CD4-positive, alpha-beta memory T cell (primary cell): Measurements from ENCODE around the gene IL1RAPL2. TPM values are rescaled to one million over a fixed set of nuclear protein-coding genes. Genes with fewer than 3 reads are reported as not detected.

Experiments
- CTCF ChIA-PET: fragments of 350-600 bp; sonication (Branson Sonifier 250); formaldehyde crosslinking; loops from one replicate; lab custom pipeline; 2021; ENCODE audit warnings: inconsistent platforms; ENCODE audit not compliant: partially characterized antibody; lab: Charles Lee
- POLR2A ChIA-PET: fragments of 350-600 bp; sonication (Branson Sonifier 250); formaldehyde crosslinking; loops from one replicate; lab custom pipeline; 2021; ENCODE audit not compliant: partially characterized antibody; lab: Charles Lee
- DNase-seq, 5 donors: peaks; one replicate each; pipeline versions ENCODE4 v3.0.0 to v3.0.0-alpha.2; 2020 to 2022; ENCODE audit warnings: mixed read lengths in 1 of 5
- H3K27ac ChIP-seq: one replicate; pipeline ENCODE4 v1.7.0; 2013; ENCODE audit warnings: low read depth, low read length
- H3K27me3 ChIP-seq: 2 replicates; pipeline ENCODE4 v1.7.0; 2013; ENCODE audit warnings: mild to moderate bottlenecking, low read length, moderate library complexity; ENCODE audit not compliant: insufficient read depth
- H3K36me3 ChIP-seq: 2 replicates; pipeline ENCODE4 v1.7.0; 2013; ENCODE audit warnings: mild to moderate bottlenecking, low read length, moderate library complexity; ENCODE audit not compliant: insufficient read depth
- H3K4me1 ChIP-seq: 2 replicates; pipeline ENCODE4 v1.7.0; 2013; ENCODE audit warnings: mild to moderate bottlenecking, low read length, moderate library complexity; ENCODE audit not compliant: insufficient read depth
- H3K4me3 ChIP-seq, 2 donors: one replicate each; pipeline ENCODE4 v1.7.0; 2013; ENCODE audit warnings: low read length in 2 of 2, mild to moderate bottlenecking in 1 of 2
- H3K9me3 ChIP-seq, 2 donors: one replicate each; pipeline ENCODE4 v1.7.0; 2013; ENCODE audit warnings: low read length in 2 of 2, control low read depth in 1 of 2; ENCODE audit not compliant: control insufficient read depth in 1 of 2
- H3K27ac Mint-ChIP-seq, 7 donors: one replicate each; pipeline ENCODE4 v1.8.0; 2020 to 2021; ENCODE audit warnings: mixed read lengths in 7 of 7, mild to moderate bottlenecking in 6 of 7, inconsistent platforms in 3 of 7, moderate library complexity in 3 of 7
- H3K27me3 Mint-ChIP-seq, 2 donors: one replicate each; pipeline ENCODE4 v1.8.0; 2020 to 2021; ENCODE audit warnings: mixed read lengths in 2 of 2
- H3K36me3 Mint-ChIP-seq, 2 donors: one replicate each; pipeline ENCODE4 v1.8.0; 2020 to 2021; ENCODE audit warnings: mixed read lengths in 2 of 2, inconsistent platforms in 1 of 2, mild to moderate bottlenecking in 1 of 2
- H3K4me1 Mint-ChIP-seq, 4 donors: one replicate each; pipeline ENCODE4 v1.8.0; 2020 to 2021; ENCODE audit warnings: mixed read lengths in 4 of 4, mild to moderate bottlenecking in 1 of 4
- H3K4me3 Mint-ChIP-seq, 8 donors: one replicate each; pipeline ENCODE4 v1.8.0; 2020 to 2021; ENCODE audit warnings: mixed read lengths in 8 of 8, mild to moderate bottlenecking in 7 of 8, moderate library complexity in 6 of 8, inconsistent platforms in 3 of 8
- H3K9me3 Mint-ChIP-seq, 8 donors: one replicate each; pipeline ENCODE4 v1.8.0; 2020 to 2021; ENCODE audit warnings: mixed read lengths in 8 of 8, mild to moderate bottlenecking in 5 of 8, inconsistent platforms in 3 of 8, moderate library complexity in 1 of 8
- intact Hi-C: fragments of 100-400 bp; cut with micrococcal nuclease; formaldehyde crosslinking; loops from one replicate; pipeline ENCODE4 v1.15.1; 2023
- polyA plus RNA-seq, 2 donors: library from polyadenylated mRNA; unstranded; fragments of 300-500 nt; fragmentation: Illumina TruSeq; gene quantifications; one replicate each; pipeline ENCODE4 v1.2.3, GENCODE V29; 2021
- total RNA-seq, 2 experiments: library from RNA; stranded (reverse); gene quantifications; one replicate each; pipeline ENCODE4 v1.2.3, GENCODE V29; 2021

IL1RAPL2 gene
- total and polyA plus RNA-seq, 4 experiments from 2014 or later = not detected

- H3K4me3 ChIP-seq = no peak overlapping the region
- intact Hi-C loops = no loop called here
- Mint-ChIP-seq H3K27ac (no peak overlapping the region), H3K4me1 (no peaks in the 10 kb centered on the region), H3K36me3 (no peaks in the 10 kb centered on the region), H3K27me3 (no peaks in the 10 kb centered on the region), H3K9me3 (peaks cover 0 to 5% (median 0%) of the 10 kb centered on the region in 8 donors), H3K4me3 (no peak overlapping the region)
- ChIA-PET POLR2A (no interaction called here), CTCF (no interaction called here)
- no peak for DNase-seq
- H3K36me3 ChIP-seq = no peaks in the 10 kb centered on the region
- no peaks in the 10 kb centered on the region for H3K9me3 ChIP-seq
- no peaks in the 10 kb centered on the region for H3K27me3 ChIP-seq
- no peak overlapping the region for H3K27ac ChIP-seq
- no peaks in the 10 kb centered on the region for H3K4me1 ChIP-seq
These were observed 1044.4 kb downstream of the IL1RAPL2 start for GRCh38 chrX:105610411-105610810.

GRCh38 chrX:105618393-105619101 lies 1052.5 kb downstream of the IL1RAPL2 start:
- H3K36me3 Mint-ChIP-seq = no peaks in the 10 kb centered on the region
- no peak overlapping the region for H3K4me3 Mint-ChIP-seq
- Histone ChIP-seq H3K4me3 (no peak overlapping the region), H3K4me1 (no peaks in the 10 kb centered on the region), H3K27ac (no peak overlapping the region), H3K27me3 (no peaks in the 10 kb centered on the region), H3K36me3 (no peaks in the 10 kb centered on the region), H3K9me3 (no peaks in the 10 kb centered on the region)
- no peak for DNase-seq
- H3K27me3 Mint-ChIP-seq = no peaks in the 10 kb centered on the region
- POLR2A ChIA-PET = no interaction called here
- intact Hi-C loops = no loop called here
- CTCF ChIA-PET = no interaction called here
- no peak overlapping the region for H3K27ac Mint-ChIP-seq
- no peaks in the 10 kb centered on the region for H3K4me1 Mint-ChIP-seq
- H3K9me3 Mint-ChIP-seq = peaks cover 0 to 1% (median 0%) of the 10 kb centered on the region in 8 donors

GRCh38 chrX:105634180-105634579 lies 1068.2 kb downstream of the IL1RAPL2 start:
- Mint-ChIP-seq H3K4me1 (no peaks in the 10 kb centered on the region), H3K36me3 (no peaks in the 10 kb centered on the region), H3K27ac (no peak overlapping the region), H3K4me3 (no peak overlapping the region), H3K9me3 (no peaks in the 10 kb centered on the region), H3K27me3 (no peaks in the 10 kb centered on the region)
- intact Hi-C loops = no loop called here
- no peak for DNase-seq
- Histone ChIP-seq H3K4me1 (no peaks in the 10 kb centered on the region), H3K9me3 (no peaks in the 10 kb centered on the region), H3K27me3 (no peaks in the 10 kb centered on the region), H3K27ac (no peak overlapping the region), H3K4me3 (no peak overlapping the region), H3K36me3 (no peaks in the 10 kb centered on the region)
- ChIA-PET CTCF (no interaction called here), POLR2A (no interaction called here)

GRCh38 chrX:105635794-105636193 lies 1069.8 kb downstream of the IL1RAPL2 start:
- DNase-seq = no peak
- H3K36me3 ChIP-seq = no peaks in the 10 kb centered on the region
- H3K4me1 ChIP-seq = no peaks in the 10 kb centered on the region
- ChIA-PET POLR2A (no interaction called here), CTCF (no interaction called here)
- intact Hi-C loops = no loop called here
- no peak overlapping the region for H3K4me3 Mint-ChIP-seq
- H3K4me1 Mint-ChIP-seq = no peaks in the 10 kb centered on the region
- H3K27me3 Mint-ChIP-seq = no peaks in the 10 kb centered on the region
- no peaks in the 10 kb centered on the region for H3K36me3 Mint-ChIP-seq
- H3K9me3 ChIP-seq = no peaks in the 10 kb centered on the region
- no peaks in the 10 kb centered on the region for H3K27me3 ChIP-seq
- no peak overlapping the region for H3K27ac Mint-ChIP-seq
- H3K9me3 Mint-ChIP-seq = no peaks in the 10 kb centered on the region
- no peak overlapping the region for H3K4me3 ChIP-seq
- no peak overlapping the region for H3K27ac ChIP-seq

GRCh38 chrX:105636667-105637066 lies 1070.7 kb downstream of the IL1RAPL2 start:
- ChIA-PET CTCF (no interaction called here), POLR2A (no interaction called here)
- Histone ChIP-seq H3K9me3 (no peaks in the 10 kb centered on the region), H3K4me1 (no peaks in the 10 kb centered on the region), H3K4me3 (no peak overlapping the region), H3K36me3 (no peaks in the 10 kb centered on the region), H3K27ac (no peak overlapping the region), H3K27me3 (no peaks in the 10 kb centered on the region)
- Mint-ChIP-seq H3K4me3 (no peak overlapping the region), H3K27me3 (no peaks in the 10 kb centered on the region), H3K4me1 (no peaks in the 10 kb centered on the region), H3K9me3 (peaks cover 0 to 3% (median 0%) of the 10 kb centered on the region in 8 donors), H3K36me3 (no peaks in the 10 kb centered on the region), H3K27ac (no peak overlapping the region)
- no peak for DNase-seq
- intact Hi-C loops = no loop called here

- Mint-ChIP-seq H3K27ac (no peak overlapping the region), H3K27me3 (no peaks in the 10 kb centered on the region), H3K4me1 (no peaks in the 10 kb centered on the region), H3K36me3 (no peaks in the 10 kb centered on the region), H3K9me3 (peaks cover 0 to 5% (median 0%) of the 10 kb centered on the region in 8 donors), H3K4me3 (no peak overlapping the region)
- ChIA-PET CTCF (no interaction called here), POLR2A (no interaction called here)
- H3K4me1 ChIP-seq = no peaks in the 10 kb centered on the region
- no peaks in the 10 kb centered on the region for H3K9me3 ChIP-seq
- no peaks in the 10 kb centered on the region for H3K27me3 ChIP-seq
- no peak for DNase-seq
- no peak overlapping the region for H3K27ac ChIP-seq
- intact Hi-C loops = no loop called here
- H3K36me3 ChIP-seq = no peaks in the 10 kb centered on the region
- H3K4me3 ChIP-seq = no peak overlapping the region
These were observed 1079.8 kb downstream of the IL1RAPL2 start for GRCh38 chrX:105645667-105646357.

- CTCF ChIA-PET = no interaction called here
- H3K27me3 ChIP-seq = no peaks in the 10 kb centered on the region
- H3K36me3 ChIP-seq = no peaks in the 10 kb centered on the region
These were observed 1080.8 kb downstream of the IL1RAPL2 start for GRCh38 chrX:105646592-105647372.

More at GRCh38 chrX:105646592-105647372, 1080.8 kb downstream of the IL1RAPL2 start:
- POLR2A ChIA-PET = no interaction called here
- Mint-ChIP-seq H3K4me3 (no peak overlapping the region), H3K27me3 (no peaks in the 10 kb centered on the region), H3K27ac (no peak overlapping the region), H3K4me1 (no peaks in the 10 kb centered on the region), H3K9me3 (peaks cover 0 to 5% (median 0%) of the 10 kb centered on the region in 8 donors), H3K36me3 (no peaks in the 10 kb centered on the region)
- Histone ChIP-seq H3K4me3 (no peak overlapping the region), H3K4me1 (no peaks in the 10 kb centered on the region), H3K27ac (no peak overlapping the region), H3K9me3 (no peaks in the 10 kb centered on the region)
- intact Hi-C loops = no loop called here
- DNase-seq = no peak
